ENCODE results near the gene CLMN. TPM values are rescaled to one million over a fixed set of nuclear protein-coding genes. Genes with fewer than 3 reads are reported as not detected.

Gene CLMN
- total and polyA plus RNA-seq, 4 donors = 4.5 to 33.5 (median 11.7) TPM

DNA sequence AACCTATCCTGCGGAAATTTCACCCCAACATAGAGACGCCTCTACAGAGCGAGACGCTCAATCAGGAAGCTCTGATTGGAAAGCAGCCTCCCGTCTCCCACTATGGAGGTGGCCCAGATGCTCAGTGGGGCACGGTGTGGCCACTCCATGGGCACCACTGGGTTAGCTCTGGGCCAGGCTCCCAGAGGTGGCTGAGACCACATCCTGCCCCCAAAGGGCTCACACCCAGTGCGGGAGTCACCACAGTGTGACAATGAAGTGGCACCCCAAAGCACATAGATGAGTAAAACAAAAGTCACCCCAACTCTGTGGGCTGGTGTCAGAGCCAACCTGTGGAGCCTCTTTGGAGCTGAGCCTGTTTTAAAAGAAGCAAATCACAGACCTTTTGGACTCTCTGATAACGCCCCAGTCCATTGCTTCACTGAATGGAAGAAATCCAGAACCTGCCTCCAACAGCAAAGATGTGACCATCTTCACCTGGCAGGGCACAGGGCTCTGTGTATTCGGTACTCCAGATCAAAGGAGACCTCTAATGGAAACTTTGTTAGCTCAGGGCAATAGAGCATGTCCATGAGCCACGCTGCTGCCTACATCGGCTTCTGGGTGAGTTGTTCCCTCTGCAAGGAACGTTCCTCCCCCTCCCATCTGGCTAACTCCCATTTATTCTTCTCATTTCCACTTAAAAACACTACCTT is 19.6 kb downstream of the CLMN start:
- Histone ChIP-seq H3K27ac (ENCODE audit: low read depth in 1 of 2, low read length in 1 of 2) (no peak overlapping the region), H3K4me1 (ENCODE audit: control insufficient read depth in 5 of 5, insufficient read depth in 5 of 5, low read length in 5 of 5) (peaks cover 0 to 8% (median 0%) of the 10 kb centered on the region in 5 donors), H3K9ac (ENCODE audit: insufficient read depth in 1 of 2, low read length in 2 of 2) (no peak overlapping the region), H3K27me3 (ENCODE audit: control insufficient read depth in 3 of 3, insufficient read depth in 3 of 3, low read length in 2 of 3) (no peaks in the 10 kb centered on the region), H3K36me3 (ENCODE audit: control insufficient read depth in 4 of 4, insufficient read depth in 4 of 4, low read length in 4 of 4) (no peaks in the 10 kb centered on the region), H3K4me3 (no peak overlapping the region), H3K9me3 (ENCODE audit: control insufficient read depth in 4 of 4, insufficient read depth in 3 of 4, low read length in 3 of 4) (peaks cover 0 to 6% (median 0%) of the 10 kb centered on the region in 4 donors)
- WGBS, 2 donors = 86 to 90% methylated on average over 12 of the region's 12 CpGs
- TF ChIP-seq, protein P1, sequence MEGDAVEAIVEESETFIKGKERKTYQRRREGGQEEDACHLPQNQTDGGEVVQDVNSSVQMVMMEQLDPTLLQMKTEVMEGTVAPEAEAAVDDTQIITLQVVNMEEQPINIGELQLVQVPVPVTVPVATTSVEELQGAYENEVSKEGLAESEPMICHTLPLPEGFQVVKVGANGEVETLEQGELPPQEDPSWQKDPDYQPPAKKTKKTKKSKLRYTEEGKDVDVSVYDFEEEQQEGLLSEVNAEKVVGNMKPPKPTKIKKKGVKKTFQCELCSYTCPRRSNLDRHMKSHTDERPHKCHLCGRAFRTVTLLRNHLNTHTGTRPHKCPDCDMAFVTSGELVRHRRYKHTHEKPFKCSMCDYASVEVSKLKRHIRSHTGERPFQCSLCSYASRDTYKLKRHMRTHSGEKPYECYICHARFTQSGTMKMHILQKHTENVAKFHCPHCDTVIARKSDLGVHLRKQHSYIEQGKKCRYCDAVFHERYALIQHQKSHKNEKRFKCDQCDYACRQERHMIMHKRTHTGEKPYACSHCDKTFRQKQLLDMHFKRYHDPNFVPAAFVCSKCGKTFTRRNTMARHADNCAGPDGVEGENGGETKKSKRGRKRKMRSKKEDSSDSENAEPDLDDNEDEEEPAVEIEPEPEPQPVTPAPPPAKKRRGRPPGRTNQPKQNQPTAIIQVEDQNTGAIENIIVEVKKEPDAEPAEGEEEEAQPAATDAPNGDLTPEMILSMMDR (IDR thresholded peaks at IDR 0.05; ENCODE audit: control extremely low read depth, extremely low read depth) = no peak
- no peak for ATAC-seq (ENCODE audit: insufficient read depth, low FRiP score)
- no peak for DNase-seq

DNA sequence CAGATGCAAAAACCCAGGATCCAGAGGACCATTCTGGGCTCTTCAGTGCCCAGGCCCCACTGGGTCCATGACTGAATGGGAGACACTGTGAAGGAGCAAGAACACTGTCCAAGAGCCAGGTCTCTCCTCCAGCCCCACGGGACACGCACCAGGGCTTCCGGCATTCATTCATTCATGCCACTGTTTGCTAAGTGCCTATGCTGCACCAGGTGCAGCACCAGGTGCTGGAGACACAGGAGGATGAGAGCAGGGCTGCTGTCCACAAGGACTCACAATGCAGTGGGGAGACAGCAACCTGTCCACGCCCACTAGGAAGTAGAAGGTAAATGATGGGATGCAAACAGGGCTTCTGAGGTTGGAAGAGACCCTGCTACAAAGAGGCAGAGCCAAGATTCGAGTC is 20.4 kb downstream of the CLMN start:
- ATAC-seq (ENCODE audit: insufficient read depth, low FRiP score) = no peak
- H3K9ac ChIP-seq (ENCODE audit: insufficient read depth in 1 of 2, low read length in 2 of 2) = no peak overlapping the region

DNA sequence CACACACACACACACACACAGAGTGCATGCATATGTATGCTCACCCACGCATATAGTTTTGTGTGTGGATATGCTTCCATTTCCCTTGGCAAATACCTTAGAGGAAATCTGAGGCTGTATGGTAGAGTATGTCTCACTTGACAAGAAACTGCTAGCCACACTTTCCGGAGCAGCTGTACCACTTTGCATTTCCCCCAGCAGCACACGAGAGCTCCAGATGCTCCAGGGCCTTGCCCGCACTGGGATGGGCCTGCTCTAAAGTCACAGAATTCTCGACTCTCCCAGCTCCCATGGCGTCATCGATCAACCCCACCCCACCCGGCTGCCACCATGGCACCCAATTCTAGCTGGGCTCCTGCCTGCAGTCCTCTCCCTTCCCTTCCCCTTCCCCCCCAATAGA is 21.9 kb downstream of the CLMN start:
- no peaks in the 10 kb centered on the region for H3K27me3 ChIP-seq (ENCODE audit: control insufficient read depth in 3 of 3, insufficient read depth in 3 of 3, low read length in 2 of 3)
- TF ChIP-seq, protein P1 (IDR thresholded peaks at IDR 0.05; ENCODE audit: control extremely low read depth, extremely low read depth) = no peak
- H3K4me3 ChIP-seq = no peak overlapping the region
- ATAC-seq (ENCODE audit: insufficient read depth, low FRiP score) (no peak), DNase-seq (no peak)
- H3K27ac ChIP-seq (ENCODE audit: low read depth in 1 of 2, low read length in 1 of 2) = no peak overlapping the region
- 88 to 96% methylated on average over 8 of the region's 8 CpGs for WGBS, 2 donors
- H3K4me1 ChIP-seq (ENCODE audit: control insufficient read depth in 5 of 5, insufficient read depth in 5 of 5, low read length in 5 of 5) = no peaks in the 10 kb centered on the region
- H3K9me3 ChIP-seq (ENCODE audit: control insufficient read depth in 4 of 4, insufficient read depth in 3 of 4, low read length in 3 of 4) = peaks cover 0 to 6% (median 0%) of the 10 kb centered on the region in 4 donors
- H3K36me3 ChIP-seq (ENCODE audit: control insufficient read depth in 4 of 4, insufficient read depth in 4 of 4, low read length in 4 of 4) = no peaks in the 10 kb centered on the region
- no peak overlapping the region for H3K9ac ChIP-seq (ENCODE audit: insufficient read depth in 1 of 2, low read length in 2 of 2)

More for the DNA sequence above, 20.4 kb downstream of the CLMN start:
- H3K27ac ChIP-seq (ENCODE audit: low read depth in 1 of 2, low read length in 1 of 2) = no peak overlapping the region
- 84 to 85% methylated on average over 5 of the region's 5 CpGs for WGBS, 2 donors
- H3K27me3 ChIP-seq (ENCODE audit: control insufficient read depth in 3 of 3, insufficient read depth in 3 of 3, low read length in 2 of 3) = no peaks in the 10 kb centered on the region
- no peaks in the 10 kb centered on the region for H3K36me3 ChIP-seq (ENCODE audit: control insufficient read depth in 4 of 4, insufficient read depth in 4 of 4, low read length in 4 of 4)
- H3K4me1 ChIP-seq (ENCODE audit: control insufficient read depth in 5 of 5, insufficient read depth in 5 of 5, low read length in 5 of 5) = peaks cover 0 to 5% (median 0%) of the 10 kb centered on the region in 5 donors
- DNase-seq = no peak
- H3K9me3 ChIP-seq (ENCODE audit: control insufficient read depth in 4 of 4, insufficient read depth in 3 of 4, low read length in 3 of 4) = peaks cover 0 to 6% (median 0%) of the 10 kb centered on the region in 4 donors
- TF ChIP-seq, protein P1 (IDR thresholded peaks at IDR 0.05; ENCODE audit: control extremely low read depth, extremely low read depth) = no peak
- H3K4me3 ChIP-seq = no peak overlapping the region

Measured in lung (tissue), 12 donors.